Nephron progenitor cell (in vitro differentiated cells): ENCODE results near the gene MESP1.
A peak's percentile ranks its signal among the peaks of the same experiment; 100 is the strongest.

Source experiments
- DNase-seq: peaks from one replicate; pipeline ENCODE4 v3.0.0; 2021
- H3K27ac Mint-ChIP-seq: 2 replicates; pipeline ENCODE4 v1.8.0; 2021; ENCODE audit warnings: mild to moderate bottlenecking, moderate library complexity, mixed read lengths
- H3K27me3 Mint-ChIP-seq: 2 replicates; pipeline ENCODE4 v1.8.0; 2021; ENCODE audit warnings: mild to moderate bottlenecking, low read depth, mixed read lengths; ENCODE audit not compliant: poor library complexity
- H3K36me3 Mint-ChIP-seq: 2 replicates; pipeline ENCODE4 v1.8.0; 2021; ENCODE audit warnings: low read depth, mixed read lengths
- H3K4me1 Mint-ChIP-seq: 2 replicates; pipeline ENCODE4 v1.8.0; 2021; ENCODE audit warnings: mixed read lengths
- H3K4me3 Mint-ChIP-seq: 2 replicates; pipeline ENCODE4 v1.8.0; 2021; ENCODE audit warnings: mild to moderate bottlenecking, moderate library complexity, mixed read lengths
- H3K9me3 Mint-ChIP-seq: 2 replicates; pipeline ENCODE4 v1.8.0; 2021; ENCODE audit warnings: mild to moderate bottlenecking, moderate library complexity, mixed read lengths
- CTCF ChIP-seq: fragments of 200-600 bp; sonication (generic); IDR thresholded peaks from 2 replicates; pipeline ENCODE4 v1.5.0; 2021; ENCODE audit warnings: antibody characterized with exemption

Gene MESP1

GRCh38 chr15:89770041-89770440 is 19.0 kb upstream of the MESP1 start:
- H3K36me3 Mint-ChIP-seq, result no peaks in the 10 kb centered on the region
- H3K27ac Mint-ChIP-seq, result peak overlapping the region; percentile 66
- no peaks in the 10 kb centered on the region for H3K4me1 Mint-ChIP-seq
- no peak for DNase-seq
- no peak overlapping the region for H3K4me3 Mint-ChIP-seq
- peaks cover 71% of the 10 kb centered on the region for H3K27me3 Mint-ChIP-seq
- TF ChIP-seq CTCF, result no peak
- H3K9me3 Mint-ChIP-seq, result no peaks in the 10 kb centered on the region

GRCh38 chr15:89769366-89769765 is 18.3 kb upstream of the MESP1 start:
- H3K36me3 Mint-ChIP-seq, result no peaks in the 10 kb centered on the region
- DNase-seq, result no peak
- H3K27ac Mint-ChIP-seq, result no peak overlapping the region
- TF ChIP-seq CTCF, result no peak
- H3K9me3 Mint-ChIP-seq, result no peaks in the 10 kb centered on the region
- no peak overlapping the region for H3K4me3 Mint-ChIP-seq
- peaks cover 69% of the 10 kb centered on the region for H3K27me3 Mint-ChIP-seq
- no peaks in the 10 kb centered on the region for H3K4me1 Mint-ChIP-seq

- Mint-ChIP-seq H3K9me3 (peaks cover 5% of the 10 kb centered on the region), H3K4me1 (no peaks in the 10 kb centered on the region), H3K4me3 (no peak overlapping the region), H3K27me3 (peaks cover 67% of the 10 kb centered on the region), H3K27ac (no peak overlapping the region), H3K36me3 (no peaks in the 10 kb centered on the region)
- no peak for TF ChIP-seq CTCF
- DNase-seq, result no peak
Measured at GRCh38 chr15:89768071-89768500, 17.0 kb upstream of the MESP1 start.

GRCh38 chr15:89767411-89767915 is 16.4 kb upstream of the MESP1 start:
- H3K27me3 Mint-ChIP-seq, result peaks cover 63% of the 10 kb centered on the region
- DNase-seq, result no peak
- no peak overlapping the region for H3K4me3 Mint-ChIP-seq
- TF ChIP-seq CTCF, result no peak
- peaks cover 5% of the 10 kb centered on the region for H3K9me3 Mint-ChIP-seq
- H3K4me1 Mint-ChIP-seq, result no peaks in the 10 kb centered on the region
- H3K27ac Mint-ChIP-seq, result no peak overlapping the region
- H3K36me3 Mint-ChIP-seq, result no peaks in the 10 kb centered on the region

GRCh38 chr15:89766357-89767311 is 15.6 kb upstream of the MESP1 start:
- Mint-ChIP-seq H3K9me3 (peaks cover 5% of the 10 kb centered on the region), H3K36me3 (no peaks in the 10 kb centered on the region), H3K27me3 (peaks cover 61% of the 10 kb centered on the region), H3K4me3 (no peak overlapping the region), H3K4me1 (no peaks in the 10 kb centered on the region), H3K27ac (no peak overlapping the region)
- no peak for TF ChIP-seq CTCF
- DNase-seq, result no peak
